HepG2 (cell line): Measurements from ENCODE around the gene RMI2.

Source experiments
- ASH2L ChIP-seq: fragments of 300-600, 200-600 bp; sonication (generic); IDR thresholded peaks from 2 replicates; pipeline ENCODE4 v1.7.0; 2017; ENCODE audit warnings: low read depth, mild to moderate bottlenecking, moderate library complexity, mixed read lengths, low read length; ENCODE audit not compliant: insufficient read length
- FOSL1 ChIP-seq: sonication (generic); formaldehyde crosslinking; IDR thresholded peaks from 2 replicates; pipeline ENCODE4 v1.9.0; 2021; ENCODE audit warnings: missing genetic modification reagents, borderline replicate concordance
- KAT2B ChIP-seq: fragments of 150-350 bp; IDR thresholded peaks from 2 replicates; pipeline ENCODE4 v1.6.1; 2014; ENCODE audit warnings: low read depth, low read length, borderline replicate concordance
- POLR2AphosphoS5 ChIP-seq: IDR thresholded peaks from 2 replicates; pipeline ENCODE4 v1.6.1; 2012; ENCODE audit warnings: low read depth, low read length
- RAD21 ChIP-seq: fragments of 450-650 bp; formaldehyde crosslinking; IDR thresholded peaks from 2 replicates; pipeline ENCODE4 v1.5.0; 2020; ENCODE audit warnings: mild to moderate bottlenecking
- ZC3H4 ChIP-seq: sonication (generic); formaldehyde crosslinking; IDR thresholded peaks from 2 replicates; pipeline ENCODE4 v1.4.0; 2020; ENCODE audit warnings: missing genetic modification reagents, borderline replicate concordance
- ZNF792 ChIP-seq: IDR thresholded peaks from 2 replicates; pipeline ENCODE4 v1.6.1; 2016
- TF ChIP-seq, protein P1 (sequence below): IDR thresholded peaks from 2 replicates; pipeline ENCODE4 v1.4.0; 2020; ENCODE audit warnings: mild to moderate bottlenecking, missing genetic modification reagents
- TF ChIP-seq, protein P2 (sequence below): sonication (generic); formaldehyde crosslinking; IDR thresholded peaks from 2 replicates; pipeline ENCODE4 v1.4.0; 2020; ENCODE audit warnings: missing genetic modification reagents, borderline replicate concordance

DNA sequence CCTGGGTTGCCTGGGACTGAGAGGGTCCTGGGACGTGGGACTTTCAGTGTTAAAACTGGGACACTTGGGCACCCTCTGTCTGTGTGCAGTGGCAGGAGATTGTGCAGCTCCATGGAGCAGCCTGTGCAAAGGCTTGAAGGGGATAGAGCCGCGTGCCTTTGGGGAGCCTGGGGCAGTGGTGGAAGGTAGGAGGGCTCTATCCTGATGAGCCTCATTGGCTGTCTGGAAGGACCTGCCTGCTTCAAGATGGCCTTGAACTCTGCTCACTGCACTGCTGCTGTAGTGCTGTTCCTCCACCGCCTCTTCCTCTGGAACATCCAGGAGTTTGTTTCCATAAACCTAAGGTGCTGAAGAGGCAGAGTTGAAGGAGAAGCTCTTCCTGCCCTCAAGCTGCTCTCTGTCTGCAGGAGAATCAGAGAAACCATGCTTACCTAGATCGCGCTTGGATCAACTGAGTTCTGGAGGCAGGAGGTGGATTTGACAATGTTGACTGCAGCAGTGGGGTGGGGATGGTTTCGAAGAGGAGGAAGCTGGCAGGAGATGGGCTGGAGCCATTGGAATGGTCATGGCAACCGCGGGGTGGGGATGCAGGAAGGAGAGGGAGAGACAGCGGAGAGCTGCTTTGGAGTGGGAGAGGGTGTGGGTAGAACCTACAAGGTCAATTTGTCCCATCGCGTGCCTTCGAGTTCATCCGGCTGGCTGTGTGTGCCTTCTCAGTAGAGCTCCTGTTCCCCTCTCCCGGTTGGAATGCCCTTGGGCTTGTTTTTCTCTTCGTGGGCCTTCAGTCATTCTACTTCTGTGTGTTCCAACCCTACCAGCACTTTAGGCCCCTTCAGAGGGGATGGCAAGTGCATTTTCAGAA is 3.7 kb downstream of the RMI2 start:
- no peak for TF ChIP-seq ZNF792
- peak; percentile 29 for TF ChIP-seq ASH2L
- TF ChIP-seq, protein P1, sequence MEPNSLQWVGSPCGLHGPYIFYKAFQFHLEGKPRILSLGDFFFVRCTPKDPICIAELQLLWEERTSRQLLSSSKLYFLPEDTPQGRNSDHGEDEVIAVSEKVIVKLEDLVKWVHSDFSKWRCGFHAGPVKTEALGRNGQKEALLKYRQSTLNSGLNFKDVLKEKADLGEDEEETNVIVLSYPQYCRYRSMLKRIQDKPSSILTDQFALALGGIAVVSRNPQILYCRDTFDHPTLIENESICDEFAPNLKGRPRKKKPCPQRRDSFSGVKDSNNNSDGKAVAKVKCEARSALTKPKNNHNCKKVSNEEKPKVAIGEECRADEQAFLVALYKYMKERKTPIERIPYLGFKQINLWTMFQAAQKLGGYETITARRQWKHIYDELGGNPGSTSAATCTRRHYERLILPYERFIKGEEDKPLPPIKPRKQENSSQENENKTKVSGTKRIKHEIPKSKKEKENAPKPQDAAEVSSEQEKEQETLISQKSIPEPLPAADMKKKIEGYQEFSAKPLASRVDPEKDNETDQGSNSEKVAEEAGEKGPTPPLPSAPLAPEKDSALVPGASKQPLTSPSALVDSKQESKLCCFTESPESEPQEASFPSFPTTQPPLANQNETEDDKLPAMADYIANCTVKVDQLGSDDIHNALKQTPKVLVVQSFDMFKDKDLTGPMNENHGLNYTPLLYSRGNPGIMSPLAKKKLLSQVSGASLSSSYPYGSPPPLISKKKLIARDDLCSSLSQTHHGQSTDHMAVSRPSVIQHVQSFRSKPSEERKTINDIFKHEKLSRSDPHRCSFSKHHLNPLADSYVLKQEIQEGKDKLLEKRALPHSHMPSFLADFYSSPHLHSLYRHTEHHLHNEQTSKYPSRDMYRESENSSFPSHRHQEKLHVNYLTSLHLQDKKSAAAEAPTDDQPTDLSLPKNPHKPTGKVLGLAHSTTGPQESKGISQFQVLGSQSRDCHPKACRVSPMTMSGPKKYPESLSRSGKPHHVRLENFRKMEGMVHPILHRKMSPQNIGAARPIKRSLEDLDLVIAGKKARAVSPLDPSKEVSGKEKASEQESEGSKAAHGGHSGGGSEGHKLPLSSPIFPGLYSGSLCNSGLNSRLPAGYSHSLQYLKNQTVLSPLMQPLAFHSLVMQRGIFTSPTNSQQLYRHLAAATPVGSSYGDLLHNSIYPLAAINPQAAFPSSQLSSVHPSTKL (CRISPR knock-in tag): 0 out of 2 replicates have a peak, but pooled peaks have one; percentile 16
- TF ChIP-seq POLR2AphosphoS5: no peak
- TF ChIP-seq KAT2B: no peak
- TF ChIP-seq RAD21 (CRISPR knock-in tag): no peak
- TF ChIP-seq ZC3H4: no peak
- TF ChIP-seq FOSL1 (CRISPR knock-in tag): no peak
- TF ChIP-seq, protein P2, sequence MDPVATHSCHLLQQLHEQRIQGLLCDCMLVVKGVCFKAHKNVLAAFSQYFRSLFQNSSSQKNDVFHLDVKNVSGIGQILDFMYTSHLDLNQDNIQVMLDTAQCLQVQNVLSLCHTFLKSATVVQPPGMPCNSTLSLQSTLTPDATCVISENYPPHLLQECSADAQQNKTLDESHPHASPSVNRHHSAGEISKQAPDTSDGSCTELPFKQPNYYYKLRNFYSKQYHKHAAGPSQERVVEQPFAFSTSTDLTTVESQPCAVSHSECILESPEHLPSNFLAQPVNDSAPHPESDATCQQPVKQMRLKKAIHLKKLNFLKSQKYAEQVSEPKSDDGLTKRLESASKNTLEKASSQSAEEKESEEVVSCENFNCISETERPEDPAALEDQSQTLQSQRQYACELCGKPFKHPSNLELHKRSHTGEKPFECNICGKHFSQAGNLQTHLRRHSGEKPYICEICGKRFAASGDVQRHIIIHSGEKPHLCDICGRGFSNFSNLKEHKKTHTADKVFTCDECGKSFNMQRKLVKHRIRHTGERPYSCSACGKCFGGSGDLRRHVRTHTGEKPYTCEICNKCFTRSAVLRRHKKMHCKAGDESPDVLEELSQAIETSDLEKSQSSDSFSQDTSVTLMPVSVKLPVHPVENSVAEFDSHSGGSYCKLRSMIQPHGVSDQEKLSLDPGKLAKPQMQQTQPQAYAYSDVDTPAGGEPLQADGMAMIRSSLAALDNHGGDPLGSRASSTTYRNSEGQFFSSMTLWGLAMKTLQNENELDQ (CRISPR knock-in tag): no peak
